ENCODE measurements around the gene FRAS1. TPM values are rescaled to one million over a fixed set of nuclear protein-coding genes. Genes with fewer than 3 reads are reported as not detected.

The FRAS1 gene
- total and polyA plus RNA-seq, 5 donors from 2014 or later = not detected

GRCh38 chr4:78162821-78163220, 105.7 kb downstream of the FRAS1 start:
- no peaks in the 10 kb centered on the region for H3K4me1 ChIP-seq (ENCODE audit: control insufficient read depth, insufficient read depth, low read length, poor library complexity, severe bottlenecking)

DNA sequence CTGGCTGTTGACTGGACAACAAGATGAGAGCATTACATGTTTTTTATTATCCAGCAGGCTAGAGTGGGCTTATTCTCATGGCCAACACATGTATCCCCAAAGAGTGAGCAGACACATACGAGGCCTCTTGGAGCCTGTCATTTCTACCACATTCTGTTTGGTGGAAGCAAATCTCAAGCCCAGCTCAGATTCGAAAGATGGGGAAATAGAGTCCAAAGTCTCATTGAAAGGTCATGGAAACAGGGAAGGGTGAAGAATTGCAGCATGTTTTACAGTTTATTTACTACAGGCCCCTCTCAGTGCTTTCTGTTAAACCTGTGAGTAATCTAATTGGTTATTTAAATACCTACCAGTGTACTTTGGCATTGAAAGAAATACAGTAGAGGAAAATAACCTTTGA, 108.6 kb downstream of the FRAS1 start:
- no peaks in the 10 kb centered on the region for H3K9me3 ChIP-seq (ENCODE audit: control insufficient read depth in 2 of 2, low read length in 2 of 2)
- ATAC-seq (ENCODE audit: low read depth in 2 of 2) = no peak
- no peak overlapping the region for H3K27ac ChIP-seq (ENCODE audit: insufficient read depth, low read length, poor library complexity, severe bottlenecking)
- Mint-ChIP-seq H3K4me1 (no peaks in the 10 kb centered on the region), H3K27ac (no peak overlapping the region), H3K9me3 (peaks cover 0 to 1% (median 0%) of the 10 kb centered on the region in 7 donors), H3K27me3 (no peaks in the 10 kb centered on the region), H3K4me3 (no peak overlapping the region), H3K36me3 (no peaks in the 10 kb centered on the region)
- H3K4me1 ChIP-seq (ENCODE audit: control insufficient read depth, insufficient read depth, low read length, poor library complexity, severe bottlenecking) = no peaks in the 10 kb centered on the region
- peaks cover 2% of the 10 kb centered on the region for H3K27me3 ChIP-seq (ENCODE audit: control insufficient read depth, insufficient read depth, low read length)
- no peak for DNase-seq
- H3K4me3 ChIP-seq (ENCODE audit: low read depth, low read length) = no peak overlapping the region
- no peaks in the 10 kb centered on the region for H3K36me3 ChIP-seq (ENCODE audit: control insufficient read depth, insufficient read depth, low read length)

More at GRCh38 chr4:78162821-78163220, 105.7 kb downstream of the FRAS1 start:
- H3K4me3 ChIP-seq (ENCODE audit: low read depth, low read length) = no peak overlapping the region
- Mint-ChIP-seq H3K4me3 (no peak overlapping the region), H3K27ac (no peak overlapping the region), H3K4me1 (no peaks in the 10 kb centered on the region), H3K36me3 (no peaks in the 10 kb centered on the region), H3K9me3 (peaks cover 0 to 4% (median 0%) of the 10 kb centered on the region in 7 donors), H3K27me3 (no peaks in the 10 kb centered on the region)
- no peaks in the 10 kb centered on the region for H3K9me3 ChIP-seq (ENCODE audit: control insufficient read depth in 2 of 2, low read length in 2 of 2)
- DNase-seq = no peak
- no peak for ATAC-seq (ENCODE audit: low read depth in 2 of 2)
- no peaks in the 10 kb centered on the region for H3K36me3 ChIP-seq (ENCODE audit: control insufficient read depth, insufficient read depth, low read length)
- H3K27ac ChIP-seq (ENCODE audit: insufficient read depth, low read length, poor library complexity, severe bottlenecking) = no peak overlapping the region
- H3K27me3 ChIP-seq (ENCODE audit: control insufficient read depth, insufficient read depth, low read length) = peaks cover 2% of the 10 kb centered on the region

DNA sequence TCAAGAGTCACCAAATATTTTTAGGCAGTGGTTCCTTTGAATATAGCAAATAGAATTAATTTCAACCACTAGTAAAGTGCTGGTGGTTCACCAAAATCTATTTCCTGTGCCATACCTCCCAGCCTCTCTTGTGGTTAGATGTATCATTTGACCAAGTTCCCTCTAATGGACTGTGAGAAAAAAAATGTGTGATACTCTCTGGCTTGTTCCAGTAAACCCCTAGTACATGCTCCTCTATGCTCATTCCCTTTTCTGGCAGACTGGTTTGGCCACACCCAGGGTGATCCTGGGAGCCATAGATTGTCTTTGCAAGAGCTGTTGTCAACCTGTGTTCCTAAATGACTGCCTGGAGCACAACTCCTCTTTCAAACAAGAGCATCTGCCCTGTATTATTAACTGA, 109.5 kb downstream of the FRAS1 start:
- ATAC-seq (ENCODE audit: low read depth in 2 of 2) (no peak), DNase-seq (no peak)
- Mint-ChIP-seq H3K36me3 (no peaks in the 10 kb centered on the region), H3K4me1 (no peaks in the 10 kb centered on the region), H3K4me3 (no peak overlapping the region), H3K27ac (no peak overlapping the region), H3K27me3 (peaks cover 2% of the 10 kb centered on the region), H3K9me3 (peaks cover 0 to 1% (median 0%) of the 10 kb centered on the region in 7 donors)
- no peak overlapping the region for H3K27ac ChIP-seq (ENCODE audit: insufficient read depth, low read length, poor library complexity, severe bottlenecking)
- H3K4me3 ChIP-seq (ENCODE audit: low read depth, low read length) = no peak overlapping the region
- no peaks in the 10 kb centered on the region for H3K9me3 ChIP-seq (ENCODE audit: control insufficient read depth in 2 of 2, low read length in 2 of 2)
- no peaks in the 10 kb centered on the region for H3K36me3 ChIP-seq (ENCODE audit: control insufficient read depth, insufficient read depth, low read length)
- no peaks in the 10 kb centered on the region for H3K4me1 ChIP-seq (ENCODE audit: control insufficient read depth, insufficient read depth, low read length, poor library complexity, severe bottlenecking)
- H3K27me3 ChIP-seq (ENCODE audit: control insufficient read depth, insufficient read depth, low read length) = peaks cover 2% of the 10 kb centered on the region

DNA sequence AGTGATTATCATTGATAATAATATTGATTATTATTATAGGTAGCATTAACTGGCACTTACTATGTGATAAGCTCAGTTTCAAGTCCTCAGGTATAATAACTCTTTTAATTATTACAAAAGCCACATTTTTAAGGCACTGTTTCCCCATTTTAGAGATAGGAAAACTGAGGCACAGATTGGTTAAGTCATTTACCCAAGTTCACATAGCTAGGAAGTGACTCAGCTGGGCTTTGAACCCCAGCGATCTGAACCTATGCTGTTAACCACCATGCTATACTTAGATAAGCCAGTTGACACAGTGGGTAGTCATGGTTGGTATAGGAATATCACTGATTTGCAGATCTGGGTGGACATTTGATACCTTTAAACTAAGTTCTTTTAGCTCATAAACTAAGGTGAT, 110.4 kb downstream of the FRAS1 start:
- Mint-ChIP-seq H3K36me3 (no peaks in the 10 kb centered on the region), H3K4me1 (no peaks in the 10 kb centered on the region), H3K27me3 (peaks cover 7% of the 10 kb centered on the region), H3K4me3 (no peak overlapping the region), H3K27ac (no peak overlapping the region), H3K9me3 (peaks cover 0 to 1% (median 0%) of the 10 kb centered on the region in 7 donors)
- H3K4me1 ChIP-seq (ENCODE audit: control insufficient read depth, insufficient read depth, low read length, poor library complexity, severe bottlenecking) = no peaks in the 10 kb centered on the region
- peaks cover 2% of the 10 kb centered on the region for H3K27me3 ChIP-seq (ENCODE audit: control insufficient read depth, insufficient read depth, low read length)
- no peaks in the 10 kb centered on the region for H3K9me3 ChIP-seq (ENCODE audit: control insufficient read depth in 2 of 2, low read length in 2 of 2)
- no peaks in the 10 kb centered on the region for H3K36me3 ChIP-seq (ENCODE audit: control insufficient read depth, insufficient read depth, low read length)
- H3K4me3 ChIP-seq (ENCODE audit: low read depth, low read length) = no peak overlapping the region
- ATAC-seq (ENCODE audit: low read depth in 2 of 2) (no peak), DNase-seq (no peak)
- no peak overlapping the region for H3K27ac ChIP-seq (ENCODE audit: insufficient read depth, low read length, poor library complexity, severe bottlenecking)

DNA sequence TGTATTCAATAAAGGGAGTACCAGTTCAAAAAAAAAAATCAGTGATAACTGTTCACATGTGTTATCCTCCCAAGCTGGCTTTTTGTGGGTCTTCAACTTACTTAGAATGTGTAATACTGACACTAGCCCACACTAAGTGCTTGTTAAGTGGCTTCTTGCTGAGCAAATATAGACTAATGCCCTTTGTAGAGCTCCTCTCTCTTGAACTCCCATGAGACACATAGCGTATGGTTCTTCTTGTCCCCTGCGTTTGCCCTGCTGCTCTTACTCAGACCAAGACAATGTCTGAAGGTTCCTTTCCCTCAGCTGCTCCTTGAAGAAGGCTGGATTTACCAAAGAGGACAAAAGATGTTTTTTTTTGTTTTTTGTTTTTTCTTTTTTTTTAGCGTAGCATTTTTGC, 110.9 kb downstream of the FRAS1 start:
- Histone ChIP-seq H3K9me3 (ENCODE audit: control insufficient read depth in 2 of 2, low read length in 2 of 2) (no peaks in the 10 kb centered on the region), H3K36me3 (ENCODE audit: control insufficient read depth, insufficient read depth, low read length) (no peaks in the 10 kb centered on the region), H3K4me3 (ENCODE audit: low read depth, low read length) (no peak overlapping the region), H3K27ac (ENCODE audit: insufficient read depth, low read length, poor library complexity, severe bottlenecking) (no peak overlapping the region), H3K4me1 (ENCODE audit: control insufficient read depth, insufficient read depth, low read length, poor library complexity, severe bottlenecking) (no peaks in the 10 kb centered on the region), H3K27me3 (ENCODE audit: control insufficient read depth, insufficient read depth, low read length) (no peaks in the 10 kb centered on the region)
- DNase-seq (no peak), ATAC-seq (ENCODE audit: low read depth in 2 of 2) (no peak)
- Mint-ChIP-seq H3K4me1 (no peaks in the 10 kb centered on the region), H3K36me3 (no peaks in the 10 kb centered on the region), H3K27ac (no peak overlapping the region), H3K4me3 (no peak overlapping the region), H3K27me3 (peaks cover 7% of the 10 kb centered on the region), H3K9me3 (peaks cover 0 to 1% (median 0%) of the 10 kb centered on the region in 7 donors)

DNA sequence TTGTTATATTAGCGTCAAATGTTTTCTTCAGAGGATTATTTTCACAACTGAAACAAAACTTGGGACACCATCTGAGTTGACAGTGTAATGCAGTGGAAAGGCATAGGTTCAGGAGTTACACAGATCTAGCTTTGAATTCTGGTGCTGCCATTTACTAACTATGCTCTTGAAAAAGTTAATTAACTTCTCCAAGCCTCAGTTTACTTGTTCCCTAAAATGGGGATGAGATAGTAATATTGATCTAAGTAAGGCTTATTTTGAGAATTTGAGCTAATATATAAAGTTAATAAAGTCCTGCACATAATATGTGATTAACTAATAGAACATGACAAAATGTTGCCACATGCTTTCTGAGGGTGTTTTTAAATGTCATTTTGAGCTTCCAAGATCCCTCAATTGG, 112.6 kb downstream of the FRAS1 start:
- no peak overlapping the region for H3K27ac ChIP-seq (ENCODE audit: insufficient read depth, low read length, poor library complexity, severe bottlenecking)
- no peaks in the 10 kb centered on the region for H3K27me3 ChIP-seq (ENCODE audit: control insufficient read depth, insufficient read depth, low read length)
- no peaks in the 10 kb centered on the region for H3K4me1 ChIP-seq (ENCODE audit: control insufficient read depth, insufficient read depth, low read length, poor library complexity, severe bottlenecking)
- Mint-ChIP-seq H3K27me3 (peaks cover 7% of the 10 kb centered on the region), H3K4me1 (no peaks in the 10 kb centered on the region), H3K9me3 (peaks cover 0 to 1% (median 0%) of the 10 kb centered on the region in 7 donors), H3K36me3 (no peaks in the 10 kb centered on the region), H3K27ac (no peak overlapping the region), H3K4me3 (no peak overlapping the region)
- no peak for DNase-seq
- no peak for ATAC-seq (ENCODE audit: low read depth in 2 of 2)
- H3K4me3 ChIP-seq (ENCODE audit: low read depth, low read length) = no peak overlapping the region
- no peaks in the 10 kb centered on the region for H3K36me3 ChIP-seq (ENCODE audit: control insufficient read depth, insufficient read depth, low read length)
- H3K9me3 ChIP-seq (ENCODE audit: control insufficient read depth in 2 of 2, low read length in 2 of 2) = no peaks in the 10 kb centered on the region

- H3K27me3 ChIP-seq (ENCODE audit: control insufficient read depth, insufficient read depth, low read length) = no peaks in the 10 kb centered on the region
- Mint-ChIP-seq H3K4me3 (no peak overlapping the region), H3K27ac (no peak overlapping the region), H3K4me1 (no peaks in the 10 kb centered on the region), H3K36me3 (no peaks in the 10 kb centered on the region), H3K27me3 (peaks cover 7% of the 10 kb centered on the region), H3K9me3 (peaks cover 0 to 1% (median 0%) of the 10 kb centered on the region in 7 donors)
- H3K9me3 ChIP-seq (ENCODE audit: control insufficient read depth in 2 of 2, low read length in 2 of 2) = no peaks in the 10 kb centered on the region
- no peaks in the 10 kb centered on the region for H3K4me1 ChIP-seq (ENCODE audit: control insufficient read depth, insufficient read depth, low read length, poor library complexity, severe bottlenecking)
- DNase-seq (no peak), ATAC-seq (ENCODE audit: low read depth in 2 of 2) (no peak)
- no peaks in the 10 kb centered on the region for H3K36me3 ChIP-seq (ENCODE audit: control insufficient read depth, insufficient read depth, low read length)
- H3K4me3 ChIP-seq (ENCODE audit: low read depth, low read length) = no peak overlapping the region
- H3K27ac ChIP-seq (ENCODE audit: insufficient read depth, low read length, poor library complexity, severe bottlenecking) = no peak overlapping the region
These were observed 114.4 kb downstream of the FRAS1 start for GRCh38 chr4:78171482-78171881.

GRCh38 chr4:78174891-78175290, 117.8 kb downstream of the FRAS1 start:
- no peak overlapping the region for H3K4me3 Mint-ChIP-seq
- H3K9me3 Mint-ChIP-seq = peaks cover 0 to 1% (median 0%) of the 10 kb centered on the region in 7 donors
- H3K27me3 Mint-ChIP-seq = peaks cover 7% of the 10 kb centered on the region
- ATAC-seq (ENCODE audit: low read depth in 2 of 2) (no peak), DNase-seq (no peak)
- Histone ChIP-seq H3K36me3 (ENCODE audit: control insufficient read depth, insufficient read depth, low read length) (no peaks in the 10 kb centered on the region), H3K9me3 (ENCODE audit: control insufficient read depth in 2 of 2, low read length in 2 of 2) (no peaks in the 10 kb centered on the region), H3K4me1 (ENCODE audit: control insufficient read depth, insufficient read depth, low read length, poor library complexity, severe bottlenecking) (no peaks in the 10 kb centered on the region), H3K27ac (ENCODE audit: insufficient read depth, low read length, poor library complexity, severe bottlenecking) (no peak overlapping the region), H3K4me3 (ENCODE audit: low read depth, low read length) (no peak overlapping the region), H3K27me3 (ENCODE audit: control insufficient read depth, insufficient read depth, low read length) (no peaks in the 10 kb centered on the region)
- no peak overlapping the region for H3K27ac Mint-ChIP-seq
- H3K4me1 Mint-ChIP-seq = no peaks in the 10 kb centered on the region
- H3K36me3 Mint-ChIP-seq = no peaks in the 10 kb centered on the region

All from CD4-positive, CD25-positive, alpha-beta regulatory T cell (primary cell).